ENCODE measurements around the gene CXorf49B.
"Not testable (repeated sequence)": the region's sequence is repeated elsewhere in the genome, so short reads cannot be mapped to it uniquely, and the experiment has no call there.

CXorf49B gene

DNA sequence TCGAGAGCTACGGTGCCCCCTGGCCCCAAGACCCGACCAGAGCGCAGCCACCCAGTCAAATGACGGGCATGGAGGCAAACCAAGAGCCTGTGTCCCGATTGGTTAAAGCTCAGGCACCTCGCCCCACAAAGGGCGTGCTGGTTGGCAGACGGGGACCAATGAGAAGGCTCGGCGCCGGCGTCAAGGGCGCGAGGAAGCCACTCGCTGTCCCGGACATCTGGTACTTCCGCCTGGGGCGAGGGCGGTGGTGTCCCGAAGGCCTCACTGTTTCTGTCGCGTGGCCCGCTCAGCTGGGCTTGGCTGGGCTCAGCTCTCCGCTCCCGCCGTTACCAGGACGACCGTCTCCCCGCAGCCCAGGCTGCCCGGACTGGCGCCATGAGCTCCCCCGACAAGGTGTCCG is at the start of gene CXorf49B:
CXorf49B (plus strand) TSS at position 301 of the 400 bp plus-strand sequence; CDS start at position 376, 75 bp downstream.
- not testable (repeated sequence) for DNase-seq

DNA sequence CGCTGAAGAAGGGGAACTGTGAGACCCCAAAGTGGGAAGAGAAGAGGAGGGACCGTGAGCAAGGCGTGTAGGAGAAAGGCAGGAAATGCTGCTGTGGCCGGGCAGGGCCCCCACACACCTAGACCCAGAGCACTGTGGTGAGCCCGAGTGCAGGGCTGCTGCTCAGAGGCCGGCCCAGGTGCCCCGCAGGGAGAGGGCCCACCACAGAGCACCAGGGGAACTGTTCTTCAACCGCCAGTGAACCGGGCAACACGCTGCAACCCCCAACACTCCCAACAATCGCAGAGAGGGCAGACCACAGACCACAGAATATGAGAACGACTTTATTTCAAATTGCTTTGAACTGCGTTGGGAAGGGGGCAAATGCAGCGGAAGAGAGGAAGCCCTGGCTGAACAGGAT is 49.1 kb upstream of the CXorf49B start:
- DNase-seq, result not testable (repeated sequence)

DNA sequence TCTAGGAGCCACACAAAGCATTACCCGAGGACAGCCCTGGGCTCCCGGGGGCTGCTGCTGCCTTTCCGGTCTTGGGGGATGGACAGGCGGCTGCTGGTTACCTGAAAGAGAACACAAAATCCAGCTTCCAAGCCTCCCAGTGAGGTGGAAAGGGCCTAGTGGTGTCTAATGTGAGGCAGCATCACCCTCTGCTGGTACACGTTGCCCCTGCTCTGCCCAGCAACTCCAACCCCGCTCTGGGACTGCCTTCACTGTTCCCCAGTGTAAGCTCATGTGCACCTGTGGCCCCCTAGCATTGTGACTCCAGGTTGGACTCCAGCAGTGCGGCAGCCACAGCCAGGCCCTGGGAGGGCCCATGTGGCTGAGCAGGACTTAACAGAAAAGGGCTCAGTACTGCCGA is 47.6 kb upstream of the CXorf49B start:
- DNase-seq, result not testable (repeated sequence)

DNA sequence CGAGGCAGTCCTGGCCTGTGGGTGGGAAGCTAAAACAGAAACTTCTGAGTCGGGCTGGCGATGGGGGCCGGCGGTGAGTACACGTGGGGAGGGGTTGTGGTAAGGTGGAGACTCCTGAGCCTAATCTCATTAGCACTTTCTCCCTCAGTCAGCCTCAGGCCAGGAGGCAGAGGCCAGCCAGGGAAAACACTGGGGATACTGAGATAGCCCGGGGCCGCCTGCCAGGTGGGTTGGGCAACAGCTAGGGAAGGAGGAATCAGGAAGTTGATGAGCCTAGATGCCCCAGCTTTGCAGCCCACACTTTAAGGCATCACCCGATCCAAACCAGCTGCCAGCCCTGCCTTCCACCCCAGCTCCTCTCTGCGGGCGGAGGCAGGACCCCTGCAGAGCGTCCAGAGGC is 46.8 kb upstream of the CXorf49B start:
- DNase-seq, result not testable (repeated sequence)

DNA sequence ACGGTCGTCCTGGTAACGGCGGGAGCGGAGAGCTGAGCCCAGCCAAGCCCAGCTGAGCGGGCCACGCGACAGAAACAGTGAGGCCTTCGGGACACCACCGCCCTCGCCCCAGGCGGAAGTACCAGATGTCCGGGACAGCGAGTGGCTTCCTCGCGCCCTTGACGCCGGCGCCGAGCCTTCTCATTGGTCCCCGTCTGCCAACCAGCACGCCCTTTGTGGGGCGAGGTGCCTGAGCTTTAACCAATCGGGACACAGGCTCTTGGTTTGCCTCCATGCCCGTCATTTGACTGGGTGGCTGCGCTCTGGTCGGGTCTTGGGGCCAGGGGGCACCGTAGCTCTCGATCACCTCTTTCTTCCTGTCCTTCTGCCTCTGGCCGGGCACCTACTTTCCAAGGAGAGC is 45.0 kb upstream of the CXorf49B start, which contains the start of gene CXorf49:
CXorf49 (minus strand) TSS at position 101 of the 400 bp plus-strand sequence. CDS start 134 bp downstream, outside the sequence.
- not testable (repeated sequence) for DNase-seq

DNA sequence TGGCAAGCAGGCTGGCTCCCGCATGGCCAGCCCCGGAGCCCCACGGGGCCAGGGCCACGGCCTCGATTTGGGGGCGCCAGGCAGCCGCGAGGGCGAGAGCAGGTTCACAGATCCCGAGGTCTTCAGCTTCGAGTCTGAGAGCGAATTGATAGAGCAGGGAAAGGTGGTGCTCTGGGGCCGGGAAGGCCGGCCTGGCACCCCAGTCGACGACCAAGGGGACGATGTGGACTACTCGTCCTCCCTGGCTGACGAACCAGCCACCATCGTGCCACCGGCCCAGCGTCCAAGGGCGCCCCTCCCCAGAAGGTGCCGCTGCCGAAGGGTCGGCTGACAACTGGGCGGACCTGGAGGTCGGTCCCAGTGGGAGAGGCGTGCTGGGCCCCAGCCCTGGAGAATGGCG is 44.0 kb upstream of the CXorf49B start:
- not testable (repeated sequence) for DNase-seq

DNA sequence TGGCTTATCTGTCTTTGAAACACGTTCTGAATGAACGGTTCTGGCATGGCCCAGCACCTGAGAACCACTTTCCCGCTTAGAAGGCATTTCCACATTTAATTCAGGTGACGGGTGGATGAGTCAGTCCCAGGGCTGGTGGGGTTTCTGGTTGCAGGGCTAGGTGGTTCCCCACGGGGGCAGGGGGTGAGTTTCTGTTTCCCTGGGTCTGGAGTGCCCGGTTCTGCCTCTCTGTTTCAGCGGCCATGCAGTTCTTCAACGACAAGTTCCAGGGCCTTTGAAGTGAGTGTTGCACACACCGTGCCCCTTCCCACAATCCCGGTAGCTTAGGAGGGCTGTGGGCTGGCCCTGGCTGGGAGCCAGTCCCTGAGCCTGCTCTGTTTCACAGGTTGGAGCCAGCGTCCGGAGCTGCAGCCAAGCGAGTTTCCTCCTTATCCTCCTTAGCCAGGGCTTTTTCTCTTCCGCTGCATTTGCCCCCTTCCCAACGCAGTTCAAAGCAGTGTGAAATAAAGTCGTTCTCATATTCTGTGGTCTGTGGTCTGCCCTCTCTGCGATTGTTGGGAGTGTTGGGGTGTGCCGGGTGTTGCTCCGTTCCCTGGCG is 42.8 kb upstream of the CXorf49B start:
- DNase-seq, result not testable (repeated sequence)

DNA sequence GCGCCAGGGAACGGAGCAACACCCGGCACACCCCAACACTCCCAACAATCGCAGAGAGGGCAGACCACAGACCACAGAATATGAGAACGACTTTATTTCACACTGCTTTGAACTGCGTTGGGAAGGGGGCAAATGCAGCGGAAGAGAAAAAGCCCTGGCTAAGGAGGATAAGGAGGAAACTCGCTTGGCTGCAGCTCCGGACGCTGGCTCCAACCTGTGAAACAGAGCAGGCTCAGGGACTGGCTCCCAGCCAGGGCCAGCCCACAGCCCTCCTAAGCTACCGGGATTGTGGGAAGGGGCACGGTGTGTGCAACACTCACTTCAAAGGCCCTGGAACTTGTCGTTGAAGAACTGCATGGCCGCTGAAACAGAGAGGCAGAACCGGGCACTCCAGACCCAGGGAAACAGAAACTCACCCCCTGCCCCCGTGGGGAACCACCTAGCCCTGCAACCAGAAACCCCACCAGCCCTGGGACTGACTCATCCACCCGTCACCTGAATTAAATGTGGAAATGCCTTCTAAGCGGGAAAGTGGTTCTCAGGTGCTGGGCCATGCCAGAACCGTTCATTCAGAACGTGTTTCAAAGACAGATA is 2.4 kb upstream of the CXorf49B start:
- not testable (repeated sequence) for DNase-seq

DNA sequence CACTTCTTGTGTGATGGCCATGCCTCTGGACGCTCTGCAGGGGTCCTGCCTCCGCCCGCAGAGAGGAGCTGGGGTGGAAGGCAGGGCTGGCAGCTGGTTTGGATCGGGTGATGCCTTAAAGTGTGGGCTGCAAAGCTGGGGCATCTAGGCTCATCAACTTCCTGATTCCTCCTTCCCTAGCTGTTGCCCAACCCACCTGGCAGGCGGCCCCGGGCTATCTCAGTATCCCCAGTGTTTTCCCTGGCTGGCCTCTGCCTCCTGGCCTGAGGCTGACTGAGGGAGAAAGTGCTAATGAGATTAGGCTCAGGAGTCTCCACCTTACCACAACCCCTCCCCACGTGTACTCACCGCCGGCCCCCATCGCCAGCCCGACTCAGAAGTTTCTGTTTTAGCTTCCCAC is 1.7 kb downstream of the CXorf49B start:
- not testable (repeated sequence) for DNase-seq

DNA sequence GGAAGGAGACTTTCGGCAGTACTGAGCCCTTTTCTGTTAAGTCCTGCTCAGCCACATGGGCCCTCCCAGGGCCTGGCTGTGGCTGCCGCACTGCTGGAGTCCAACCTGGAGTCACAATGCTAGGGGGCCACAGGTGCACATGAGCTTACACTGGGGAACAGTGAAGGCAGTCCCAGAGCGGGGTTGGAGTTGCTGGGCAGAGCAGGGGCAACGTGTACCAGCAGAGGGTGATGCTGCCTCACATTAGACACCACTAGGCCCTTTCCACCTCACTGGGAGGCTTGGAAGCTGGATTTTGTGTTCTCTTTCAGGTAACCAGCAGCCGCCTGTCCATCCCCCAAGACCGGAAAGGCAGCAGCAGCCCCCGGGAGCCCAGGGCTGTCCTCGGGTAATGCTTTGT is 2.5 kb downstream of the CXorf49B start:
- not testable (repeated sequence) for DNase-seq

DNA sequence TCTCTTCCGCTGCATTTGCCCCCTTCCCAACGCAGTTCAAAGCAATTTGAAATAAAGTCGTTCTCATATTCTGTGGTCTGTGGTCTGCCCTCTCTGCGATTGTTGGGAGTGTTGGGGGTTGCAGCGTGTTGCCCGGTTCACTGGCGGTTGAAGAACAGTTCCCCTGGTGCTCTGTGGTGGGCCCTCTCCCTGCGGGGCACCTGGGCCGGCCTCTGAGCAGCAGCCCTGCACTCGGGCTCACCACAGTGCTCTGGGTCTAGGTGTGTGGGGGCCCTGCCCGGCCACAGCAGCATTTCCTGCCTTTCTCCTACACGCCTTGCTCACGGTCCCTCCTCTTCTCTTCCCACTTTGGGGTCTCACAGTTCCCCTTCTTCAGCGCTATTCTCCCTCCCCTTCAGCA is 4.0 kb downstream of the CXorf49B start:
- not testable (repeated sequence) for DNase-seq

DNA sequence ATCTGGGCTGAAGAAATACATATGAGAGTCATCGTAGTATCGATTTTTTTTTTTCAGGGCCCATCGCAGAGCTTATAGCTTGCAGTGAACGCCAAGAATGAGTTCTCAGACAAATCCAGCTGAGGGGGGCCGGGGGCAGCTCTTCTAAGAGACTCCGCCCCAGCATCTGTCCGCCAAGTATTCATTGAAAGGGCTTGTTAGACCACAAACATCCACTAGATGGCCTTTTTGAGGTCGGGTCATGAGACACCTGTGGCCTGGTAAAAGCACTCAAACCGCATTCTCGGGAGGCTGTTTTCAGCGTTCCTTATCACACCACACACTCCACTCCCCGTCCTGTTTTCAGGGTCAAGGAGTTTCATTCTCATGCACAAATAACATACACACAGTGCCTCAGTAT is 15.2 kb downstream of the CXorf49B start:
- DNase-seq, result not testable (repeated sequence)

DNA sequence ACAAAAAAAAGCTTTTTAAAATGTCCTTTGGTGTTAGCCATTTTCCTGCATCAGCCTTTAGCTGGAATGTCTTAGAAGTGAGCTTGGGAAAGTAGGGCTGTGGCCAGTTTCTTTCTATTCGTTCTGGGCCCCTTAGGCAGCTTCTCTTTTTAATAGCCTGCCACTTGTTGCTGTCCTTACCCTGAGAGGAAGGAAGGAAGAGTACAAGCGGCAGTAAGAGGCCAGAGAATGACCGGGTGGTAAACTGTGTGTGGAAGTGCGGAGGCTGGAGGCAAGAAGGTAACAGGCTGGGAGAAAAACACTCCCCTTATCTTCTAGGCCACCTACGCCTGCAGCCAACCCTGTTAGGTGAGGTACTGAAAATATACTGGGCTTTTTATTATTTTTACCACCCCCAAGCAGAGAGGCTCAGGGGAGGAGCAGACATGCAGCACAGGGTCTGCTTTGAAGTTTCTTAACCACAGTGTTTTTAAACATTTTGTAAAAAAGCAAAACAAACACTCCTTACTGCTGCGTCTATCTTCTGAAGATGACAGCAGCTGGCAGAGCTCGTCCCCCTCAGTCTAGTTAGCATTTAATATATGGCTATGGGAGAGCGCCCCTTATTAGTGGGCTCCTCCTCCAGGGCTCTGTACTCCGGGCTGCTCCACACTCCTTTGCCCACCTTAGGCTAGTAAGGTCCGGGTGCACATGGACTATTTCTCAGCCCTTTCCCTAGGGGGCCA is 19.2 kb downstream of the CXorf49B start:
- DNase-seq, result not testable (repeated sequence)

DNA sequence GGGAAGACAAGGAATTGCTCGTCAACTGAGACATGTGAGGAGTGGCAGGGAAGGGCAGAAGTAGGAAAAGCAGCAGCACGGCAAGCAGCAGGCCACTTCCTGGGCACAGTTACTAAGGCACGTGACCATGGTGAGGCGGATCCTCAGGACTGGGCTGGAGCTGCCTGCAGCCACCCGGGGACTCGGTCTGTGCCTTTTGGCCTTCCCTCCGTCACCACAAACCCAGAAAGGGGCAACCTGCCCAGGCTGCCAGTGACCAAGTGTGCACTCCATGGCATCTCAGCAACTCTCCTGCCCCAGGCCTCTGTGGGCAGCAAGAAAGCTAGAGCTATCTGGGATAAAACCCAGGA is 19.8 kb downstream of the CXorf49B start:
- not testable (repeated sequence) for DNase-seq

DNA sequence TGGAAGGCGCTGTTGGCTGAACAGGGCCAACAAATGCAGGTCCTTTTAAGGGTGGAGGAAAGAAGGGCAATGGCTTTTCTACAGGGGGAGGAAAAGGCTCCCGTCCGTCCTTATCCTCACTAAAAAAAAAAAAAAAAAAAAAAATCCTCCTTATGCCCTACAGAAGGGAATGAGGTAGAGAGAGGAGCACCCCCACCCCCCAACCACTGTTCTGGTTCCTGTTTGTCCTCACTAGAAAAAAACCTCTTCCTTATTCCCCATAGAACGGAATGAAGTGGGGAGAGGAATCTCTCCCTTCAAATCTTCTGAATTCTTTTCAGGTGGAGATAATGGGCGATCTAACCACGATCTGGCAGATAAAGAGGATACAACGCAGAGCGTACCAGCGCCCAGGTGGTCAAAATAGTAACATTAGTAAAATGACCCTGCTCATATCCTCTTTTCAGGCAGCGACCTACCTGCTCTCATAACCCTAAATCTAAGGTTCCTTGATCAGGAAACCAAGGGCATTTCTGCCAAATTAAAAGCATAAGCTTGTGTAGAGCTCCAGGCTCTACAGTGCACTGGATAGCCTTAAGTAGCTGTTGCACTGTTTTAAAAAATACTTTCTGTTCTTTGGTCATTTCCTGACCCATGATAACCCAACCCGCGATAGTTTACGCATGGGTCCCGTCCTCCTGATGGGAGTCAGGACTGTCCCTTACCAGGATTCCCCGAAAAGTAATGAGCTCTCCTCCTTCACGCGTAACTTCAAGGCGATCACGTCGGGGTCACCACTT is 20.6 kb downstream of the CXorf49B start:
- not testable (repeated sequence) for DNase-seq

DNA sequence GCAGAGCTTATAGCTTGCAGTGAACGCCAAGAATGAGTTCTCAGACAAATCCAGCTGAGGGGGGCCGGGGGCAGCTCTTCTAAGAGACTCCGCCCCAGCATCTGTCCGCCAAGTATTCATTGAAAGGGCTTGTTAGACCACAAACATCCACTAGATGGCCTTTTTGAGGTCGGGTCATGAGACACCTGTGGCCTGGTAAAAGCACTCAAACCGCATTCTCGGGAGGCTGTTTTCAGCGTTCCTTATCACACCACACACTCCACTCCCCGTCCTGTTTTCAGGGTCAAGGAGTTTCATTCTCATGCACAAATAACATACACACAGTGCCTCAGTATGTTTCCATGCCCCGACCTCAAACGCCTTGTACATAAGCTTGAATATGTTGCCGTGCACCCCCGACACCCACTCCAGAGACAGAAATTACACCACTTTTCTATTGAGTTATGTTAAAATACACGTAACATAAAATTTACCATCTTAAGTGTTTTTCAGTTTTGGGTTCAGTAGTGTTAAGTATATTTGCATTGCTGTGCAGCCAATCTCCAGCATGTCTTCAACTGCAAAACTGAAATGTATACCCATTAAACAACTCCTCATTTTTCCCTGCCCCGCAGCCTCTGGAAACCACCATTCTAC is 21.3 kb downstream of the CXorf49B start:
- not testable (repeated sequence) for DNase-seq

DNA sequence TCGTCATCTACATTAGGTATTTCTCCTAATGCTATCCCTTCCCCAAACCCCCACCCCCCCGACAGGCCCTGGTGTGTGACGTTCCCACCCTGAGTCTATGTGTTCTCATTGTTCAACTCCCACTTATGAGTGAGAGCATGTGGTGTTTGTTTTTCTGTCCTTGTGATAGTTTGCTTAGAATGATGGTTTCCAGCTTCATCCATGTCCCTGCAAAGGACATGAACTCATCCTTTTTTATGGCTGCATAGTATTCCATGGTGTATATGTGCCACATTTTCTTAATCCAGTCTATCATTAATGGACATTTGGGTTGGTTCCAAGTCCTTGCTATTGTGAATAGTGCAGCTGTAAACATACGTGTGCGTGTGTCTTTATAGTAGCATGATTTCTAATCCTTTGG is 43.3 kb downstream of the CXorf49B start:
- not testable (repeated sequence) for DNase-seq

DNA sequence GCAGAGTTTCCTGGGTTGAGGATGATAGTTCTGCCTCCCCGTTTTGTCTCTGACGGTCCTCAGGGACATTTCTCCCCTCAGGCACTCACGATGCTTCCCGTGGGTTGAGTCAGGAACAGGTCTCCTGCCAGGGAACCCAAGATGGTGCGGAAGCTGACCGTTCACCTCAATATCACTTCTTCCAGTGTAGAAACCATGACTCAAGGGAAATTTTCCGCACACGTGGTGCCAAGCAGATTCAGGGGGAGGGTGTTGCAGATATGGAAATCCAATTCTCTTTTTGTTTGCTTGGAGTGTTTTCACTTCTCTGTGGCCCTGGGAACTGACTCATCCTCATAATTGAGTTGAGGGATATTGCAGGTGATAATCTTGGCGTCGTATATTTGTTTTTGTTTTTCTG is 46.7 kb downstream of the CXorf49B start:
- DNase-seq, result no peak

DNA sequence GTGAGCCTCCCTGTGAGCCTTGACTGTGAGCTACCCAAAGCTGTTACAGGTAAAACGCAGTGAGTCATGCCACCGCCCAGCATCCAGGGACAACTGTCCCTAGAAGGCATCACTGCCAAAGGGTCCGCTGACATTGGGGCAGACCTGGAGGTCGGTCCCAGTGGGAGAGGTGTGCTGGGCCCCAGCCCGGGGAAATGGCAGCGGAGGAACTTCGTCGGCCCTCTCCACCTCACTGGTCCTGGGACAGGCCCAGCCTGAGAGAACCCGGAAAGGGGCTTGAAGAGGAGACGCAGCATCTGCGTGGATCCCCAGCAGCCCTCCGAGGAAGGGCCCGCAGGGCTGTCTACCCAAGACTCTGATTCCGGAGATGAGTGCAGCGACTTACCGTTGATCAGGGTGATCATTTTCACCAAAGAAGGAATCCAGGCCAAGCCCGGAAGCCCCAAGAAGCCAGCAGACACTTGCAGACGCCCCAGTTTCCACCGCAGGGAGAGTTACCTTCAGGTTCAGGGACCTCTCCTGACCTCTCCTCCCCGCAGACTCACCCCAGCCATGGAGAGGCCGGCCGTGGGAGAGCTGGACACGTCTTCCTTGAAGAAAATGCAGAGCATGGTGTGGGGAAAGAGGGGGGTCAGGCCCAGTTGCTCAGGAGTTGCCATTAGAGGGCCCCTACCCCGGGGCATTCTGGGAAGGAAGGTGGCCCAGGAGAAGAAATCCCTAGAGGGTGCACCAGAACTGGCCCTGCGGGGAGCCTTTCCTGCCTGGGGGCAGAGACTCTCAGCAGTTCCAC is 51.2 kb downstream of the CXorf49B start:
- DNase-seq, result no peak
